IPS-18c (cell line): ENCODE results near the gene GJD3.

Experiments used
- H3K4me3 ChIP-seq: 2 replicates; pipeline ENCODE4 v1.7.0; 2013; ENCODE audit warnings: low read depth, mild to moderate bottlenecking, low read length, moderate library complexity; ENCODE audit not compliant: insufficient read depth
- H3K9me3 ChIP-seq: one replicate; pipeline ENCODE4 v1.6.1; 2013; ENCODE audit warnings: mild to moderate bottlenecking, low read length, moderate library complexity; ENCODE audit not compliant: control insufficient read depth, insufficient read depth

GJD3 gene

GRCh38 chr17:40355804-40356758, 8.5 kb downstream of the GJD3 start:
- Histone ChIP-seq H3K9me3 (no peaks in the 10 kb centered on the region), H3K4me3 (no peak overlapping the region)

GRCh38 chr17:40355123-40355803, 9.3 kb downstream of the GJD3 start:
- H3K9me3 ChIP-seq = no peaks in the 10 kb centered on the region
- H3K4me3 ChIP-seq = no peak overlapping the region

DNA sequence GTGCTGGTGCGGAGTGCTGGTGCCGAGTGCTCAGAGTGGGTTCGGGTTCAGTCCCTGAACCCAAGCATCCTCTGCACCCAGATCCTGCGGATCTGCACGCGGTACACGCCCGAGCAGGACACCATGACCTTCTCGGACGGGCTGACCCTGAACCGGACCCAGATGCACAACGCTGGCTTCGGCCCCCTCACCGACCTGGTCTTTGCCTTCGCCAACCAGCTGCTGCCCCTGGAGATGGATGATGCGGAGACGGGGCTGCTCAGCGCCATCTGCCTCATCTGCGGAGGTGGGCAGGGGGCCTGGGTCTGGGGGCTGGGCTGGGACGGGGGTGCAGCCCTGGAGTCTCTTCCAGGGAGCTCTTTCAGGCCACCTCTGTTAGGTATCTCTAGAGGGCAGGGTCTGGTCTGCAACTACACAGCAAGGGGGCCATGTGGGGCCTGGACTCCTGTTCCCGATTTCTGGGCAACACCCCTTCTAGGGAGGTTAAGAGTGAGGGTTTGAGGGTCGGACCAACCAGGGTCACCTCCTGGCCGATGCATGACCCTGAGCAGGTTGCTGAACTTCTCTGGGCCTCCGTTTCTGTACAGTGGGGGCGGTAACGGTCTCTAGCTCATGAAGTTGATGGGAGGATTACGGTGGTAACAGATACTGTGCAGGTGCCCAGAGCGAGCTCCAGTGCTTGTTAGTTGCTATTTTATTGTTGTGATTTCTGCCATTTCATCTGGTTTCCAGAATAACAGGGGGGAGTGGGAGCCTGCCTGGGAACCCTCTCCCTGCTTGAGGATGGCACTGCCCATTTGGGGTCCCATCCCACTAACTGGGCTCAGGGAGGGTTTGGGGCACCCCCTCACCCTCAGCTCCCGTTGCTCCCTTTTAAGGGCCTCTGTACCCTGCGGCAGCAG, 10.1 kb downstream of the GJD3 start:
- no peak overlapping the region for H3K4me3 ChIP-seq
- no peaks in the 10 kb centered on the region for H3K9me3 ChIP-seq

GRCh38 chr17:40352779-40353394, 11.7 kb downstream of the GJD3 start:
- Histone ChIP-seq H3K9me3 (no peaks in the 10 kb centered on the region), H3K4me3 (no peak overlapping the region)

DNA sequence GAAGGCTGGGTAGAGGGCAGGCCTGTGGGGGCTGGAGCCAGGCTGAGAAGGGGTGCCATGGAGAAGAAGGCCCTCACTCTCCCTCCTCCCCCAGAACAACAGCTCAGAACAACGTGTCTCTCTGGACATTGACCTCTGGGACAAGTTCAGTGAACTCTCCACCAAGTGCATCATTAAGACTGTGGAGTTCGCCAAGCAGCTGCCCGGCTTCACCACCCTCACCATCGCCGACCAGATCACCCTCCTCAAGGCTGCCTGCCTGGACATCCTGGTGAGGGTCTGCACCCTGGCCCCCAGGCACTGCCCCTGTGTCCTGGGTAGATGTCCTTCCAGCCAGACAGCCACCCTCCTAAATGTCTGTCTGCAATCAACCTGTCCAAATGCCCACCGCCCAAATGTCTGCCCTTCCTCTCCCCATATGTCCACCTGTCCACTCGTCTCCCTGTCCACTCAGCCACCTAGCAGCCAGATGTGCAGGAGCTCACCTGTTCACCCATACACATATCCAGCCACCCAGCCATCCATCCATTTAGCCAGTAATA, 12.2 kb downstream of the GJD3 start:
- H3K9me3 ChIP-seq = no peaks in the 10 kb centered on the region
- no peak overlapping the region for H3K4me3 ChIP-seq

- Histone ChIP-seq H3K4me3 (peak overlapping the region; percentile 3; the same call in 1 of the 2 replicates), H3K9me3 (no peaks in the 10 kb centered on the region)
These were observed 12.9 kb downstream of the GJD3 start for GRCh38 chr17:40351359-40352236.

DNA sequence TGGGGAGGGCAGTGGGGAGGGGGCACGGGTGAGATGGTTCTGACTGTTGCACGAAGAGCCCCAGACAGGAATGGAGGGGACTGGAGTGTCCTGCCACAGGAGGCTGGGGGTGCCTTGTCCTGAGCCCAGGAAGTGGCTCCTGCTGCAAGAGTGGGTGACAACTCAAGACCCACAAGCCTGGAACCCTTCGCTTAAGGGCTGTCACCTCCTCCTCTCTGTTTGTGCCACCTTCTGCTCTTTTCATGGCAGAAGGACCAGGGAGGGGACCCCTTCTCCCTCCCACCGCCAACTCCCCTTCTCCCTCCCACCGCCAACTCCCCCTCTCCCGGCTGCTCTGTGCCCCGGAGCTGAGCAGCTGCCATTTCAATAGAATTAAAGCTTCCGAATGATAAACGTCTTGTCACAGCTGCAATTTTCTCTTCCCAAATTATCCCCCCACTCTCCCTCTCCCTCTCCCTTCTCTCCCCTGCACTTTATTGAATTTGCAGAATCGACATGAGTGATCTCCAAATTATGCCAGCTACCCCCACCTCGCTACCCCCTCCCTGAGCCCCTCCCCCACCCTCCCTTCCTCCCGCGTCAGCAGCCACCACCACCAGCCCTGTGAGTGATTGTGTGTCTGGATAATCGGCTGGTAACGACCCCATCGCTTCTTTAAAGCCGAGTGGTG, 13.7 kb downstream of the GJD3 start:
- Histone ChIP-seq H3K9me3 (no peaks in the 10 kb centered on the region), H3K4me3 (no peak overlapping the region)

DNA sequence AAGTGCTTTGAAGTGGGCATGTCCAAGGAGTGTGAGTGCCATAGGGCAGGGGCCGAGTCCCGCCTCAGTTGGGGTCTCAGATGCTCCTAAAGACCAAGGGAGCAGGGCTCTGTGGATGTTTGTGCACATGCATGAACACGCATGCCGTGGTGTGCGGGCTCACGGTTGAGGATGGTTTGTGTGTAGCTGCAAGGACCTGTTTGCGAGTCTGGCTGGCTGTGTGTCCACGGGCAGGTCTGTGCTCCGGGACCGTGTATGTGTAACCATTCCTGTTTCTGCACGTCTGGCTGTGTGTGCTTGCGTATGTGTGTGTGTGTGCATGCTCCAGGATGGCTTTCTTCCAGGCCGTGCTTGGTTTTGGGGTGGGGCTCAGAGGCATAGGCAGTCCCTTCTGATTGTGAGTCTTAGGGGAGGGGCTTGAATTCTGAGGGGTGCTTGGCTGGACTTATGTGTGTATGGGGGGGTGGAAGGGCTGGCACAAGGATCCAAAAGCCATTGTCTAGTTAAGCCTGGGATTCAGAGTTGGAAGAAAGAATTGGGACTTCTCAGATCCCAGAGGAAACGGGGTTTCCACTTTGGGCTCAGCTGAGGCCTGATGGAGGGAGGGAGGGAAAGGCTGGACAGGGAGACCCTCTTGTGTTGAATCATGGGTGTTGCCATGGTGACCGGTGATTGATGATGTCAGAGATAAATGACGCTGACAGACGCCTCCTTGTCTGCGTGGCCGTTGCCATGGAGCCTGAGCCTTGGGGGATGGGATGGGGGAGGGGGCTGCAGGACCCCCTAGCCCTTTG, 14.4 kb downstream of the GJD3 start:
- no peaks in the 10 kb centered on the region for H3K9me3 ChIP-seq
- H3K4me3 ChIP-seq = no peak overlapping the region

DNA sequence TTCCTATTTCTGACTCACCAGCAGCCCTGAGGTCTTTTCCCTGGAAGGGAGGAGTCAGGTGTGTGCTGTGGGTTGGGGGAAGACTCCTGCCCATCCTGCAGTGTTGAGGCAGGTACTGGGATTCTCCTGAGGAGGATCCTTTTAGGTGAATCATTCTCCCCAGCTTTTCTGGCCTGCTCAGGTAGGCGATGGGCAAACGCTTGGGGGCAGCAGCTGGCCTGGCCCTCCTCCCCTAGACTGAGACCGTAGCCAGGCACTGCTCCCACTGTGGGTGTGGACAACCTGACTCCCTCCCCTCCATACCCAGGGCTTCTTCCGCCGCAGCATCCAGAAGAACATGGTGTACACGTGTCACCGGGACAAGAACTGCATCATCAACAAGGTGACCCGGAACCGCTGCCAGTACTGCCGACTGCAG, 15.1 kb downstream of the GJD3 start:
- Histone ChIP-seq H3K4me3 (no peak overlapping the region), H3K9me3 (no peaks in the 10 kb centered on the region)

DNA sequence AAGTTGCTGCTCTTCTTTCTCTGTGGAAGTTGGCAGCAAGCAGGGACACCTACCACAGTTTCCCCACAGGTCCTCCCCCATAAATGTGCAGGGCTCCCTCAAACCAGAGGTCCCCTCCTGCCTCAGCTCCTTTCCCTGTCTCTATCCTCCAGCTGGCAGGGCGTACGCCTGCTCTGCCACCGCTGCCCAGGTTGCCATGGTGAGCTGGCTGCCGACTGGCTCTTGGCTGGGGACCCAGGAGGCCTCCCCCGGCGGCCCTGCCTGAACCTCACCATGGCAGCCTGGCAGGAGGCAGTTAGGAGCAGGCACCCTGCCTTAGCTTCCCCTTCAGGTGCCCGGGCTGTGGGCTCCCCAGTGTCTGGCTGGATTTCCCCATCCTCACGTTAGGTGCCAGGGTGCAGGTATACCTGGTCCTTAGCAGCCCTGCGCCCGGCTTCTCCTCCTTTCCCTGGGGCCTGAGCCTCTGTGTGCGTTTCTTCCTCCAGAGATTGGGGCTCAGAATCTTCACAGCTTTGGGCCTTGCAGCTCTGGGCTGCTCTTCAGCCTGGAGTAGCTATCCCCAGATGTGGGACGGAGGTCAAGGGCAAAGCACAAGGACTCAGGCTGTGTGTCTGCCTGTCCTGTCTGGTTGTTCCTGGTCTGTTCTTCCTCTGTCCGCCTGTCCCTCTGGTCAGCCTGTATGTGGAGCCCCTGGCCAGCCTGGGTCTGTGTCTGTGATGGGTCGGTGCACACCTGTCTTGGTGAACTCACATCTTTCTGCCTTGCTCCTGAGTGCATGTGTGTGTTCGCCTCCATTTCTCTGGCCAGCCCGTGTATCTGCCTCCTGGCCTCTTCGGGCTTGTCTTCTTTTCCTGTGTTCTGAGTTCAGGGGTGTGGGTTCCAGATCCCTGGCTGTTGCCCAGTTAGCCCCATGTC, 15.7 kb downstream of the GJD3 start:
- no peaks in the 10 kb centered on the region for H3K9me3 ChIP-seq
- no peak overlapping the region for H3K4me3 ChIP-seq

- no peaks in the 10 kb centered on the region for H3K9me3 ChIP-seq
- H3K4me3 ChIP-seq = 0 out of 2 replicates have a peak overlapping the region, but pooled peaks have one; percentile 20
These were observed 16.4 kb downstream of the GJD3 start for GRCh38 chr17:40348136-40348504.

GRCh38 chr17:40347319-40348135, 17.0 kb downstream of the GJD3 start:
- Histone ChIP-seq H3K4me3 (peak overlapping the region; percentile 20; the same call in 1 of the 2 replicates), H3K9me3 (no peaks in the 10 kb centered on the region)

GRCh38 chr17:40346765-40347158, 17.8 kb downstream of the GJD3 start:
- Histone ChIP-seq H3K9me3 (no peaks in the 10 kb centered on the region), H3K4me3 (peak overlapping the region; percentile 15; the same call in 1 of the 2 replicates)
